ENCODE data around the gene XCL1.
"Not testable (repeated sequence)": the region's sequence is repeated elsewhere in the genome, so short reads cannot be mapped to it uniquely, and the experiment has no call there.

XCL1 gene, protein sequence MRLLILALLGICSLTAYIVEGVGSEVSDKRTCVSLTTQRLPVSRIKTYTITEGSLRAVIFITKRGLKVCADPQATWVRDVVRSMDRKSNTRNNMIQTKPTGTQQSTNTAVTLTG

DNA sequence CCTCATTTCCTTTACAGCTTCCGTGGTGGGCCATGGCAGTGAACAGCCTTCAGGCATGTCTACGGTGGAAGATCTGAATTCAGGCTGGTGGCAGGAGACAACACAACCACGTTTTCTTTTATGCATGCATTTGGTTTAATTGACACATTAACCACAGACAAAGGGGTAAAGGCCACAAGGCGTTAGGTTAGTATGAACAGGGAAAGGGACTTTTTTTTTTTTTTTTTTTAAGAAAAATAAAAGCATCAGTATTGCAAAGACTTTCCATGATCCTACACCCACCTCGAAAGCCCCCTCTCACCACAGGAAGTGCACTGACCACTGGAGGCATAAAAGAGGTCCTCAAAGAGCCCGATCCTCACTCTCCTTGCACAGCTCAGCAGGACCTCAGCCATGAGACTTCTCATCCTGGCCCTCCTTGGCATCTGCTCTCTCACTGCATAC, at the start of gene XCL1:
Gene XCL1, plus strand, starts transcription at position 361 of the 444 bp plus-strand sequence. Its CDS starts 33 bp downstream, at position 394.
- not testable (repeated sequence) for DNase-seq (ENCODE audit: low read depth in 2 of 2)

DNA sequence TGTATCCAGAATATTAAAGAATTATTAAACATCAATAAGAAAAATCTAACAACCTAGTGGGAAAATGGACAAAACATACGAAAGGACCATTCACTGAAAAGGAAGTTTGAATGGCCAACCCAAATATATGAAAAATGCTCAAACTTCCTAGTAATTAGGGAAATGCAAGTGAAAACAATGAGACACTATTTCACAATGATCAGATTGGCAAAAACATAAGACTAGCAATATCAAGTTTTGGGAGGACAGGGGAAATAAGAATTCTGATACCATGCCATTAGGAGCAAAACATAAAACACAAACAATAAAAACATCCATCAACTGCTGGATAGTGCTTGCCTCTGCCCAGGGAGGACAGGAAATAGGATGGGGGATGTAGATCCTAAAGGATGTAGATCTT, 46.9 kb upstream of the XCL1 start:
- DNase-seq (ENCODE audit: low read depth in 2 of 2), result no peak

DNA sequence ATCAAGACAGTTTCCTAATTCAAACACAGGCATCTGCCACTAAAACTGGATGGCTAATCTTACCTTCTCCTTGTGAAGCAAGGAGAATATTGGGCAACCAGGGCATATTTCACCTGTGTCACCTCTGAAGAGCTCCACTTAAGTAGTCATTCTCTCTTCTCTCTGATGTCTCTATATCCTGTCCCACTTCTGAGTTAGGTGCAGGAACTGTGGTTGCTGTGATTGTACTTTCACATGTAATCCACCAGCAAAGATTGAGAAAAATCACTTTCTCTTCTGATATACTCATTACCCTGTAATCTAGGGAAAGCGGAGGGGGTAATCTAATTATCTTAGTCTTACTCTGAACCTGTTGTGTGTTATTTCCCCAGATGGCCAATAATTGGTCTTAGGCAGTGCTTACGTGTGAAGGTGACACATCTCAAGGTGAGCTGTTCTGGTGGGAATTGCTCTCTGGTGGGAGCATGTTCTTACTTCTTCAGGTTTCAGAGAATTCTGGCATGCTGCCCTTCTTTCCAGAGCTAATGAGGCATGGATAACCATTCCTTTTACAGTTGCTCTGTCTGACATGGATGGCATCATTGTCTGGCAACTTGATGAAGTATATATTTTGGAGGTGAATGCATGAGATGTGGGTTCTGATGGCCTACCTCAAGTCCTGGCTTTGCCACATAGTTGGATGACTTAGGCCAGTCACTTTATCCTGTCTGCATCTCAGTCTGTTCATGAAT, 44.6 kb upstream of the XCL1 start:
- DNase-seq (ENCODE audit: low read depth in 2 of 2), result no peak

DNA sequence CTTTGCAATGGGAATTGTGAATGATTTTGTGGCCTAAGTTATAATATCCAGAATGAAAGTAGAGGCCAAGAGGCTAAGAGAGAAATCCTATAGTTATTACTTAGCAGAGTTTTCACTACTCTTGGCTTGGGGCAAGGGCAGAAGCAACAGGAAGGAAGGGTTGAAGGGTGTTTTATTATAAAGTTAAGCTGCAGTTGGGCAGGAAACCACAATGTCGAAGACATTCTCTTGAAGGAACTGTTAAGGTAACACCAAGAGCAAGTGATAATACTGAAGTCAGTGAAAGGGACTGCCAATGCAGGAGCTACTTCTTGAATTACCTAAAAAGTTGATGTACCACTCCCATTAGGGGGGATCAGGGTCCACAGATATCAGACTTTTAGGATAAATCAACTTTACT, 40.9 kb upstream of the XCL1 start:
- DNase-seq (ENCODE audit: low read depth in 2 of 2), result no peak

DNA sequence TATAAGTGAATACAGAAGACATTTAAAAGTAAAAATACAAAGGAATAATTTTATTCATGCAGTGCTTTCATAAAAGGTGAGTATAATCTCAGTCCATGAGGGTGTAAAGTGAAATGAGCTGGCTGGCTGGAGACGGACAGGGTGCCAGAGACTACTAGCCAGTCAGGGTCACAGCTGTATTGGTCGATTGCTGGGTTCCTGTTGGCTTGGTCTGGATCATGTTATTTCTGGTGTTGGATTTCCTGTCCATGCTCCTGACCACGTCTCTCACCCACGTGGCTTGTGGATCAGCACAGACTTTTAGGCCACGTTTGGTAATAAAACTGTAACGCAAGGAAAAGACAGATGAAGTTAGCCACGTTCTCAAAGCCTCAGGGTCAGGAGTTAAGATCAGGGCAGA, 35.6 kb upstream of the XCL1 start:
- not testable (repeated sequence) for DNase-seq (ENCODE audit: low read depth in 2 of 2)

DNA sequence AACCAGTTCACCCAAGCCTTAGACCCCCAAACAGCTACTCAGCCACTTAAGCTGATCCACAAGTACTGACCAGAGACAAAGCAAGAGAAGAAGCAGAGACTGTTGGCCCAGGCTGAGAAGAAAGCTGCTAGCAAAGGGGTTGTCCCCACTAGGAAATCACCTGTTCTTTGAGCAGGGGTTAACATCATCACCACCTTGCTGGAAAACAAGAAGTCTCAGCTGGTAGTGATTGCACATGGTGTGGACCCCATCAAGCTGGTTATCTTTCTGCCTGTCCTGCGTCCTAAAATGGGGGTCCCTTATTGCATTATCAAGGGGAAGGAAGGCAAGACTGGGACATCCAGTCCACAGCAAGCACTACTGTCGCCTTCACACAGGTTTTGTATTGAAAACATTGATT, 33.4 kb upstream of the XCL1 start:
- DNase-seq (ENCODE audit: low read depth in 2 of 2), result not testable (repeated sequence)

DNA sequence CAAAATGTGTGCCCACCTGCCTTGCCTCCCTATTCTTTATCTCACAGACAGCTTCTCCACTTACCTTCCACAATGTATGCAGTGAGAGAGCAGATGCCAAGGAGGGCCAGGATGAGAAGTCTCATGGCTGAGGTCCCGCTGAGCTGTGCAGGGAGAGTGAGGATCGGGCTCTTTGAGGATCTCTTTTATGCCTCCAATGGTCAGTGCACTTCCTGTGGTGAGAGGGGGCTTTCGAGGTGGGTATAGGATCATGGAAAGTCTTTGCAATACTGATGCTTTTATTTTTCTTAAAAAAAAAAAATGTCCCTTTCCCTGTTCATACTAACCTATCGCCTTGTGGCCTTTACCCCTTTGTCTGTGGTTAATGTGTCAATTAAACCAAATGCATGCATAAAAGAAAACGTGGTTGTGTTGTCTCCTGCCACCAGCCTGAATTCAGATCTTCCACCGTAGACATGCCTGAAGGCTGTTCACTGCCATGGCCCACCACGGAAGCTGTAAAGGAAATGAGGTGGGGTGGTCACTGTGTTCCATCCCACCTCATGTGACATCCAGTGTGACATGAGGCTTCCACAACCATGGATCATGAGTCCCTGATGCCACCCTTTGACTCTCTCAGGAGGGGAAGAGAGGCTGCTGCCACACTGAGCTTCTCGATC, 32.4 kb upstream of the XCL1 start, which contains the start of gene XCL2:
Gene XCL2, minus strand, starts transcription at position 158 of the 659 bp plus-strand sequence. Its CDS starts 33 bp downstream, at position 125.
- not testable (repeated sequence) for DNase-seq (ENCODE audit: low read depth in 2 of 2)

DNA sequence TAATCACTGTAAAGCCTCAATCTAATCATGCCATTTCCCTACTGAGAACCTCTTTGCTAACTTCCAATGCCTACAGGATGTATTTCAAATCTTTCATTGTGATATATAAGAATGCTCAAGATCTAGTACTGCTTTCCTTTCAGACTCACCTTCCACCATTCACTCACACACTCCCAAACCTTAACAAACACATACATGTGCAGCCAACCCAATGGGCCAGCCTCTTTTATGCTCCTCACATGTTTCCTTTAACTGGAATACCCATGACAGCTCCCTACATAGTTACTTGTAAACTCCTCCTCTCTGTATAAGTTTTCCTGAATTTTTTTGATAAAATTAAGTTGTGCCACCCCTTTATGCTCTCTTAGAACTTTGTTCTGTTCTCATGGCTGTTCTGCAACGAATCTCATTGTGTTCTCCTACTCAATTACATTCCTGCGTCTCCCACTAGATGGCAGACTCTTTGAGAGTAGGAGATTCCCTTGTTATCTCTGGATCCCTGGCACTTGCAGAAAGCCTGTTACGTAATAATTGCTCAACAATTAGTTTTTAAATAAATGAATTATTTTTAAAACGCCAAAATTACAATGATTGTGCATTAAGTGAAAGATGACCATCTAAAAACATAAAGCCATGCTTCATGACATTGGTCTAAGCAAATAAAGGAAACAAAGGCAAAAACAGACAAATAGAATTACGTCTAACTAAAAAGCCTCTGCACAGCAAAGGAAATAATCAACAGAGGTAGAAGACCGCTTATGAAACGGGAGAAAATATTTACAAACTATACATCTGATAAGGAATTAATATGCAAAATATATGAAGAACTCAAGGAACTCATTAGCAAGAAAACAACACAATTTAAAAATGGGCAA, 30.5 kb upstream of the XCL1 start:
- not testable (repeated sequence) for DNase-seq (ENCODE audit: low read depth in 2 of 2)

DNA sequence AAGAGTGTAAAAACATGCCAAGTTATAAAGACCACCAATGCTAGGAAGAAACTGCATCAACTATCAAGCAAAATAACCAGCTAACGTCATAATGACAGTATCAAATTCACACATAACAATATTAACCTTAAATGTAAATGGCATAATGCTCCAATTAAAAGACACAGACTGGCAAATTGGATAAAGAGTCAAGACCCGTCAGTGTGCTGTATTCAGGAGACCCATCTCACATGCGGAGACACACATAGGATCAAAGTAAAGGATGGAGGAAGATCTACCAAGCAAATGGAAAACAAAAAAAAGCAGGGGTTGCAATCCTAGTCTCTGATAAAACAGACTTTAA, 29.9 kb upstream of the XCL1 start:
- not testable (repeated sequence) for DNase-seq (ENCODE audit: low read depth in 2 of 2)

DNA sequence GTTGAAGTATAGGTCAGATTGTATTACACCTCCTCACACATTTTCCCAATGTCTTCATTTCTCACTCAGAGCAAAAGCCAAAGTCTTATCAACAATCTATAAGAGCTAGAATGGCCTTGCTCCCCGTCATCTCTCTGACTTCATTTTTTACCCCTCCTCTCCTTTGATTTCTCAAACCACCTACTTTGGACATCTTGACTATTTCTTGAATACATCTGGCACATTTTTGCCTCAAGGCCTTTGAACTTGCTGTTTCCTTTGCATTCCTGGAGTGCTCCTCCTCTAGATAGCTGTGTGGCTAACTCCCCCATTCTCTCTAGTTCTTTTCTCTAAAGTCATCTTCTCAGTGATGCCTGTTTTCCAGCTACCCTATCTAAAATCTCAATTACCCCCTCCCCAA, 25.4 kb upstream of the XCL1 start:
- DNase-seq (ENCODE audit: low read depth in 2 of 2), result no peak

DNA sequence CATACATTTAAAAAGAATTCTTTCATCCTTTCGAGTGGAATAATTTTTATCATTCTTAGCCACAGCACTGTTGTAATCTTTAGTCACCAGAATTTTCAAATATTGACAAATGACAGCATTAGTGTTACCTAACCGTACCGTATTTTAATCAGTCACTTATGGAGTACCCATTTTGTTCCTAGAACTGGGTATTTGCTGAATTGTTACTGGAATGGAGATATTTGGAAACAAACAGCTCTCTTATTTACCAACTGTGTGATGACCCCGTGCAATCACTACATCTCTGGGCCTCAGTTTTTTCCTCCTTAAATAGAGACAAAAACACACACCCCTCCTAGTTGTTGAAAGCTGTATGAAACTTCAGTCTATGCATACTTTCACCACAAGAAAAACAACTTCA, 24.7 kb upstream of the XCL1 start:
- DNase-seq (ENCODE audit: low read depth in 2 of 2), result no peak

DNA sequence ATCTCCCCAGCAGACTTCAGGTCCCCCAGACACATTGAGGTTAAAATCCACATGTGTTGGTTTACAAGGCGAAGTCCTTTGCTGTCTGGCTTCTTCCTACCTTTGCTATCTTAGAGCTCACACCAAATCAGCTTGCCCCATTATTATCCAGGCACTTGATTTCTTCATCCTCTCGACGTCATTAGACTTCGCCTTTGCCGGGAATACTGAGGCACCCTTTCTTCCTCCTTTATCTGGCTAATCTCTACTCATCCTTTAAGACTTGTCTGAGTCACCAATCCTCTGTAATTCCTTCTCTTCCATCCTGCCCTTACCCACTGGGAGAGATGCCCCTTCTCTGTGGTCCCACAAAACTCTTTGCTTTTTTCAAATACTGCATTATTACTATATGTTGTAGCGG, 23.4 kb upstream of the XCL1 start:
- no peak for DNase-seq (ENCODE audit: low read depth in 2 of 2)

DNA sequence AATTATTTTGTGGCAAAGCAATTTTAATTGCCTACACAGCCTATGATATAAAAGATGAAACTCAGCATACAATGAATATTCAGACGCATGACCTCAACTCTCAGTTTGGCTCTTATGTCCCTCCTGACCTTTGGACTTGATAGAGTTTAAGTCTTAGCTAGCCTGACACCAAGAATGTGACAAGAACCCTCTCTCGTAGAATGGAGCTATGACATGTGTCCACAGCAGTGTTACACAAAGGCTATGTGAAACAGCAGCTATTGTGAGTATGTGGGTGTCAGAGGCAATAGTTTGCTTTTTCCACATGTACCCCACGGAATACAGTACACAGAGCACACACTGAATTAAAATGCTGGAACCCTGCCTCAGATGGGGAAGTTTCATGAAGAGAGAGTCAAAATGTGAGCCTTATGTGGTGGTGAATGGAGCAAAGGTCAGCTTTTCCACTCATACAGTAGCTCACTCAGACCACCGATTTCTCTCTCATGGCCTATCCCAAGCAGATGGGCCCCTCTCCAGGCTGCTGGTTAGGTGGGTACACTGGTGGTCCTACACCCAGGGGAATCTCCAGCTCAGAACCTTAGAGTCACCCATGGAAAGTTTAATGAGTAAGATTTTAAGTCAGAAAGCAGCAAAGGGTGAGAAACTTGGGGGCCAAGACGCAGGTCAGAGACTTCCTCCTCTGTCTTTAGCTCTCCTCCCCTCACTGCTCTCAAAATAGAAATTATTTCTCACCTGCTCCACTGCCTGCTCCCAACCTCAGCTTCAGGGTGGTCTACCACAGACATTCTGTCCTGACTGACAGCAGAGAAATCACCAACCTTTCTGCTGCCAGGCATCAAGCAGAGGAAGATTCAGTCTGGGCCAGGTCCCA, 22.5 kb upstream of the XCL1 start:
- DNase-seq (ENCODE audit: low read depth in 2 of 2), result no peak

DNA sequence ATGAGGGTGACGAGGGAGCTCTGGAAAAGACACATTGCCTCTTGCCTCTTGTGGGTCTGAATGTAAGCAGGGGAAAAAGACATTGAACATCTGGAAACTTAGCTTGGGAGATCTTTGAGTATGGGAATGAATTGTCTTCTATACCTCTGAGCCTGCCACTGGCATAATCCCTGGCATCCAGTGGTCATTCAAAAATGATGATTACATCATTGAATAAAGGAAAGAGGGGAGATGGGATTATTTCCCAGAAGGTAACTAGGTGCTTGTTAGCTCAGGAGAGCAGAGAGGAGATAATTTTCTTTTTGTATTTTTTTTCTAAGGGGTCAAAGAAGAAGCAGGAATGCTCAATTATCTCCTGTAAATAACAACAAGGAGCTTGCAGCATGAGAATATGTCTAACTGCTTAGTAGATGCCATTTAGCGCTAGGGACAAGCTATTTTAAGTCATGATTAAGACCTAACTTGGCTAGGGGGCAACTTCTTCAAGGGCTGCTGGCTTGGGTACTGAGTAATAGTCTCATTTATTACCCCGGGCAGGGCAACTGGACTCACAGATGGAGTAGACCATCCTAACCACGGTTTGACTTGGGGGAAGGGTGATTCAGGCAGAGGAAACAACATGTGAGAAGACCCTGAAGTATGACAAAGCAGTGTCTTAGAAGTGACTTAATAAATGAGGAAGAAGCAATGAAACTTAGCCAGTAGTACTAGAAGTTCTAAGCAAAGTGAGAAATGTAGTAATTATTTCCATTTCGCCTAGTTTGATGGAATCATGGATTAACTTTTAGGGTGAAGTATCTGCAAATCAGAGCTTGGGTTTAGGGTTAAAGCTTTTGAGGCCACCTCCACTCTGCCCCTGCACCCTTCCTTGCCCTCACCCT, 21.6 kb upstream of the XCL1 start:
- no peak for DNase-seq (ENCODE audit: low read depth in 2 of 2)

DNA sequence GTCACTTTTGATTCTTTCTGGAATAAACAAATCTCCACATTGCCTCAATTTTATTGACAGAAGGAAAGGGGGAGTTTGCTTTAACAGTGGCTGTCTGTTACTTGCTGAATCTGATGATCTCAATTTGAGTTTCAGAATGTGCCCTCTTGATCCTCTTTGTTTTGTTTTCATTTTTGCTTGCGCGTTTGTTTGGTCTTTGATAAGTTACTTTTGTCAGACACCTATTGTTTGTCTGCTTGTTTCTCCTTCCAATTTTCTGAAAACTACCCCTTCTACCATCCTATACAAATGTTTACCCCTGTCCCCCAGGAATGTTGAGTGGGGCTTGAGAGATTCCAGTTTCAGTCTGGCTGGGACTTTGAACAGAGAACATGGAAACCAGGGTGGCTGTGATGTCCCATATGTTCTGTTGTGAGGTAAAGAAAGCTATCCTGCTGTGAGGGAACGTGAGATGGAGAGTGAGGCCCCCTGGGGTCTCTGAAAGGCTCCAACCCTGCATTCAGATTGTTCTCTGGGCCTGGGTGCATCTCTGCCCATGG, 20.8 kb upstream of the XCL1 start:
- DNase-seq (ENCODE audit: low read depth in 2 of 2), result no peak

DNA sequence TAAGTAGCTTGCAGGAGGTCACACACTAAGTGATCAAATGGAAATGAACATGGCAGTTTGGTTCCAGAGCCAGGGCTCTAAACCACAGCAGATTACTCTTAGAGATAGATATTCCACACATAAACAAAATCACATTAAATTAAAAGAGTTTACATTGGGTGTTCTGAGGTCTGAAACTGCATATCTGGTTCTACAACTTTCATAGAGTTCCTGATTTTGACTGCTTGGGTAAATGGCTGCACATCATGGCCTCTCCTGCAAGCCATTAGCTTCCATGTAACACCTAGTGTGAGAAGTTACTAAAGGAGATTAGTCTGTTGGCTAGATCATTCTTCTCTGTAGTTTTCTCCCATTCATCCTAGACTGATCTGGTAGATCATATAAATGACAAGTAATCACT, 19.8 kb upstream of the XCL1 start:
- no peak for DNase-seq (ENCODE audit: low read depth in 2 of 2)

DNA sequence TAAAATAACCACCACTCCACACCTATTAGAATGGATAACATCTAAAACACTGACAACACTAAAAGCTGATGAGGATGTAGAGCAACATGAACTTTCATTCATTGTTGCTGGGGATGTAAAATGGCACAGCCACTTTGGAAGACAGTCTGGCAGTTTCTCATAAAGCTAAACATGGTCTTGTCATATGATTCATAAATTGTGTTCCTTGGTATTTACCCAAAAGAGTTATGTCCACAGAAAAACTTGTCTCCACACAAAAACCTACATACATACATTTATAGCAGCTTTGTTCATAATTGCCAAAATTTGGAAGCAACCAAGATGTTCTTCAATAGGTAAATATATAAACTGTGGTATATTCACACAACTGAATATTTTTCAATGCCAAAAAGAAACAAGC, 16.0 kb upstream of the XCL1 start:
- DNase-seq (ENCODE audit: low read depth in 2 of 2), result no peak

DNA sequence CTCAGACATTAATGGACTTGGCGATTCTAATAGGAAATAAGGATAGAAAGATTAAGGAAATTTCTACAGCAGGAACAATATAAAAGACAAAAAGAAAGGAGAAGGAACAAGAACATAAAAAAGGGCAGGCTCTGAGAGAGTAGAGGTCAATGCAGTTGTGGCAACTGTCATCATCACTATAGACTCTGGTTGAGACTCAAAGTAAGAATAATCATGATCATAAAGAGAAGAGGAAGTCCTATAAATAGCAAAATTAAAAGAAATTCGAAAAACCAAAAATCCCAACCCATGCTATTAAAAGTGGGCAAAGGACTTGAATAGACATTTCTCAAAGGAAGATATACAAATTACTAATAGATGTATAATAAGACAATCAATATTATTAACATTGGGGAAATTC, 14.4 kb upstream of the XCL1 start:
- no peak for DNase-seq (ENCODE audit: low read depth in 2 of 2)

DNA sequence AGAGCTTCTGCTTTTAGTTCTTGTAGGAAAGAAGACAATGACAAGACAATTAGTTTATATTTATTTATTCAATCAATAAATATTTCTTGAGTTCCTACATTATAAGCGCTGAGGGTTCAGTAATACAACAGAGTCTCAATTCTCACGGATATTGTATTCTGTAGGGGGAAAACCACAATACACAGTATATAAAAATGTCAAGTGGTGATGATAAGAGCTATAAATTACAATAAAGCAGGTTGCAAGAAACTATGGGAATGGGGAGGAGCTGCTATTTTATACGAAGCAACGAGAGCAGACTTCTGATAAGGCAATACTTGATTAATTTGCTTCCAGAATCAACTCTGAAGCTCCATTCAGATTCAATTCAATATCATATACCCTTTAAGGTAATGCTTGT, 10.6 kb upstream of the XCL1 start:
- DNase-seq (ENCODE audit: low read depth in 2 of 2), result no peak

DNA sequence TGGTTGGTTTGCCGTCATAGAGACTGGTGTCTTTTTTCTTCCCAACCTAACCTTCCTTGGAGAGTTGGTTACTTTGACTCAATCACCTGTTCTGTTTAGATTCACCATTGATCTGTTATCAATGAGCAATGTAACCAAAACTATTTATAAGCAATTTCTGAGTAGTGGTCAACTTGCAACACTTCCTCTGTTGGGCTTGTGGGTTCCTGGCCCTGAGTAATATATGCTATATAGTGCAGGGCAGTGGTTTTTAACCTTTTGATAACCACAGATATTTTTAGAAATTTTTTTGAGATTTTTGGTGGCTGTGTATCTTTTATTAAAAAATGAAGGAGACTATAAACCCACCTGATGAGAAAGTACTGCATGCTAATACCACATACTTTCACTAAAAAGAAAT, 9.4 kb upstream of the XCL1 start:
- no peak for DNase-seq (ENCODE audit: low read depth in 2 of 2)

Data from stimulated activated CD4-positive, alpha-beta T cell treated with anti-CD3 and anti-CD28 coated beads, Interleukin-1b, Interleukin-23, amount 100 ng/mL, for 1 hour (primary cell).